Body of pancreas (tissue), 4 donors: ENCODE measurements around the gene AUTS2.

ENCODE experiments used
- CTCF ChIP-seq, 7 experiments: fragments of 450-650 bp in 4 of 7; fragments of 200-600 bp in 3 of 7; sonication (generic) in 3 of 7; IDR thresholded peaks; one replicate each; pipeline ENCODE4 v1.5.1; 2016 to 2019; ENCODE audit warnings: antibody characterized with exemption in 7 of 7
- POLR2A ChIP-seq, 3 donors: fragments of 450-650 bp; IDR thresholded peaks; one replicate each; pipeline ENCODE4 v1.6.1; 2016; ENCODE audit warnings: antibody characterized with exemption in 3 of 3, mild to moderate bottlenecking in 2 of 3

- TF ChIP-seq POLR2A (IDR thresholded peaks at IDR 0.05) (no peak), CTCF (IDR thresholded peaks at IDR 0.05) (no peak)
Observed at GRCh38 chr7:70751895-70752294, 1153.6 kb downstream of the AUTS2 start.
